GM21381 (cell line): ENCODE results near the gene CHN2.

Experiments used
- ATAC-seq: cut with Tn5 transposase; IDR thresholded peaks from one replicate; pipeline ENCODE4 v1.9.1; 2021; ENCODE audit warnings: mild to moderate bottlenecking, moderate library complexity; ENCODE audit not compliant: unreplicated experiment

CHN2 gene

GRCh38 chr7:29457141-29457561 is 262.6 kb downstream of the CHN2 start:
- no peak for ATAC-seq

- ATAC-seq = no peak
Observed at GRCh38 chr7:29457565-29458011, 263.0 kb downstream of the CHN2 start.

GRCh38 chr7:29458933-29459332 is 264.4 kb downstream of the CHN2 start:
- ATAC-seq = no peak

- ATAC-seq = no peak
Observed at GRCh38 chr7:29459589-29459988, 265.0 kb downstream of the CHN2 start.

GRCh38 chr7:29461996-29462395 is 267.4 kb downstream of the CHN2 start:
- ATAC-seq = no peak

GRCh38 chr7:29463504-29464158 is 269.1 kb downstream of the CHN2 start:
- ATAC-seq = no peak

- no peak for ATAC-seq
Observed at GRCh38 chr7:29464753-29465152, 270.2 kb downstream of the CHN2 start.

- ATAC-seq = no peak
Observed at GRCh38 chr7:29467193-29467926, 272.8 kb downstream of the CHN2 start.

- ATAC-seq = no peak
Observed at GRCh38 chr7:29468196-29468595, 273.6 kb downstream of the CHN2 start.

- no peak for ATAC-seq
Observed at GRCh38 chr7:29469281-29469680, 274.7 kb downstream of the CHN2 start.

GRCh38 chr7:29469976-29470557 is 275.5 kb downstream of the CHN2 start:
- ATAC-seq = no peak

- no peak for ATAC-seq
Observed at GRCh38 chr7:29471444-29472138, 277.0 kb downstream of the CHN2 start.

- no peak for ATAC-seq
Observed at GRCh38 chr7:29476916-29477315, 282.3 kb downstream of the CHN2 start.

- no peak for ATAC-seq
Observed at GRCh38 chr7:29478226-29478625, 283.7 kb downstream of the CHN2 start.

GRCh38 chr7:29478687-29479240 is 284.2 kb downstream of the CHN2 start:
- no peak for ATAC-seq

GRCh38 chr7:29479301-29480200 is 285.0 kb downstream of the CHN2 start:
- ATAC-seq = no peak

- ATAC-seq = no peak
Observed at GRCh38 chr7:29480451-29480850, 285.9 kb downstream of the CHN2 start.

- ATAC-seq = no peak
Observed at GRCh38 chr7:29480934-29481651, 286.5 kb downstream of the CHN2 start.

GRCh38 chr7:29482056-29482455 is 287.5 kb downstream of the CHN2 start:
- no peak for ATAC-seq
